ENCODE results near the gene EGFL8. TPM values are rescaled to one million over a fixed set of nuclear protein-coding genes. Genes with fewer than 3 reads are reported as not detected.

The EGFL8 gene
- total and polyA plus RNA-seq, 2 donors (not counting 3 experiments of a cell fraction or from before 2014, with no cell fraction given), result 9.0 to 12.6 TPM

- no peak for TF ChIP-seq EZH2 (IDR thresholded peaks at IDR 0.05; ENCODE audit: borderline replicate concordance, low read depth, low read length, severe bottlenecking)
- TF ChIP-seq FOS (IDR thresholded peaks at IDR 0.05; ENCODE audit: borderline replicate concordance, insufficient read depth, low read length), result no peak
- no peak for TF ChIP-seq POLR2A (IDR thresholded peaks at IDR 0.05; ENCODE audit: low read depth, low read length)
- TF ChIP-seq GATA2 (IDR thresholded peaks at IDR 0.05; ENCODE audit: insufficient read depth, insufficient read length, low read depth, low read length), result no peak
- no peak for TF ChIP-seq CTCF (IDR thresholded peaks at IDR 0.05; ENCODE audit: extremely low read depth in 1 of 2, insufficient read depth in 1 of 2, low read depth in 1 of 2, low read length in 2 of 2)
- TF ChIP-seq POLR2AphosphoS5 (IDR thresholded peaks at IDR 0.05; ENCODE audit: insufficient read depth, low read depth, low read length), result no peak
These were observed 19.2 kb downstream of the EGFL8 start for GRCh38 chr6:32183483-32184083.

More at GRCh38 chr6:32183483-32184083, 19.2 kb downstream of the EGFL8 start:
- H2AFZ ChIP-seq (ENCODE audit: low read depth, low read length), result no peak overlapping the region
- no peak overlapping the region for H3K4me2 ChIP-seq (ENCODE audit: insufficient read depth, low read length)
- peaks cover 14% of the 10 kb centered on the region for H3K79me2 ChIP-seq (ENCODE audit: control insufficient read depth, insufficient read depth, low read length)
- FAIRE-seq, result no peak
- no peaks in the 10 kb centered on the region for H3K27me3 ChIP-seq (ENCODE audit: control insufficient read depth in 2 of 2, insufficient read depth in 2 of 2, low read length in 2 of 2)
- dilution Hi-C loops (cut with MboI; ENCODE audit: extremely low pct_ligation_motif_present, low sequenced_read_pairs), result no loop called here
- intact Hi-C loops (cut with micrococcal nuclease), result no loop called here
- no peaks in the 10 kb centered on the region for H3K9me1 ChIP-seq (replicated peaks; ENCODE audit: control insufficient read depth, extremely low read depth, insufficient read depth, low read length)
- CTCF ChIA-PET, result interaction anchor here (1.7 kb wide), 1 partner anchor 12 kb away, joined by 5 read pairs; no protein-coding TSS in a partner anchor
- peaks cover 21% of the 10 kb centered on the region for H3K4me1 ChIP-seq (ENCODE audit: control insufficient read depth, extremely low read depth, insufficient read depth, low read length)
- BruUV-seq (replicated peaks), result no TSS peak
- H4K20me1 ChIP-seq (replicated peaks; ENCODE audit: control insufficient read depth, extremely low read depth, insufficient read depth, low read length), result no peaks in the 10 kb centered on the region
- no peaks in the 10 kb centered on the region for H3K9me3 ChIP-seq (replicated peaks; ENCODE audit: control insufficient read depth, insufficient read depth, low read length)
- POLR2A ChIA-PET, result no interaction called here
- no peak overlapping the region for H3K4me3 ChIP-seq (replicated peaks in 1 of 3; ENCODE audit: insufficient read depth in 1 of 3, low read depth in 1 of 3, low read length in 3 of 3)
- no peak overlapping the region for H3K9ac ChIP-seq (replicated peaks; ENCODE audit: extremely low read depth, insufficient read depth, low read length)
- no peak for DNase-seq (ENCODE audit: low read depth, low spot score)
- H3K36me3 ChIP-seq (ENCODE audit: control insufficient read depth in 2 of 2, extremely low read depth in 1 of 2, insufficient read depth in 2 of 2, low read length in 2 of 2), result peaks cover 3 to 36% of the 10 kb centered on the region in 2 experiments
- no peak overlapping the region for H3K27ac ChIP-seq (ENCODE audit: insufficient read depth, low read depth, low read length)

Data from endothelial cell of umbilical vein (primary cell).